ENCODE results near the gene PGGHG. TPM values are rescaled to one million over a fixed set of nuclear protein-coding genes. Genes with fewer than 3 reads are reported as not detected.
A peak's percentile ranks its signal among the peaks of the same experiment; 100 is the strongest.
"Not testable (repeated sequence)": the region's sequence is repeated elsewhere in the genome, so short reads cannot be mapped to it uniquely, and the experiment has no call there.

Gene PGGHG
- total RNA-seq, 1 donor from 2014 or later: 9.1 TPM

GRCh38 chr11:297586-298405 is 8.9 kb downstream of the PGGHG start:
- peak; percentile 81 for DNase-seq (ENCODE audit: low spot score)

GRCh38 chr11:298406-299065 is 9.6 kb downstream of the PGGHG start:
- DNase-seq (ENCODE audit: low spot score): no peak

- DNase-seq (ENCODE audit: low spot score): no peak
These were observed 10.4 kb downstream of the PGGHG start, which contains the start of gene IFITM5 for GRCh38 chr11:299081-299891. IFITM5 (minus strand) TSS chr11:299526; CDS start chr11:299490, 36 bp downstream.

- no peak for DNase-seq (ENCODE audit: low spot score)
These were observed 11.2 kb downstream of the PGGHG start for GRCh38 chr11:299951-300735.

GRCh38 chr11:303363-303762 is 14.4 kb downstream of the PGGHG start:
- DNase-seq (ENCODE audit: low spot score): no peak

GRCh38 chr11:304061-304506 is 15.2 kb downstream of the PGGHG start:
- no peak for DNase-seq (ENCODE audit: low spot score)

- DNase-seq (ENCODE audit: low spot score): peak; percentile 85
These were observed 16.3 kb downstream of the PGGHG start for GRCh38 chr11:304915-305843.

GRCh38 chr11:305844-306211 is 16.9 kb downstream of the PGGHG start:
- DNase-seq (ENCODE audit: low spot score): no peak

- DNase-seq (ENCODE audit: low spot score): no peak
These were observed 17.9 kb downstream of the PGGHG start for GRCh38 chr11:306645-307371.

GRCh38 chr11:307766-308708 is 19.1 kb downstream of the PGGHG start, which contains the start of gene IFITM2:
IFITM2 (plus strand) TSS chr11:307816; CDS start chr11:308193, 377 bp downstream.
- DNase-seq (ENCODE audit: low spot score): peak; percentile 95

GRCh38 chr11:308740-309665 is 20.1 kb downstream of the PGGHG start:
- DNase-seq (ENCODE audit: low spot score): not testable (repeated sequence)

- DNase-seq (ENCODE audit: low spot score): not testable (repeated sequence)
These were observed 21.1 kb downstream of the PGGHG start for GRCh38 chr11:309979-310572.

GRCh38 chr11:311013-311748 is 22.3 kb downstream of the PGGHG start:
- not testable (repeated sequence) for DNase-seq (ENCODE audit: low spot score)

GRCh38 chr11:312092-312816 is 23.3 kb downstream of the PGGHG start:
- no peak for DNase-seq (ENCODE audit: low spot score)

- no peak for DNase-seq (ENCODE audit: low spot score)
These were observed 24.4 kb downstream of the PGGHG start for GRCh38 chr11:313304-313786.
